ENCODE measurements around the gene SLC38A5. TPM values are rescaled to one million over a fixed set of nuclear protein-coding genes. Genes with fewer than 3 reads are reported as not detected.
"Not testable (repeated sequence)": the region's sequence is repeated elsewhere in the genome, so short reads cannot be mapped to it uniquely, and the experiment has no call there.

Gene SLC38A5
- total RNA-seq, 1 donor from 2014 or later: 15.7 TPM

DNA sequence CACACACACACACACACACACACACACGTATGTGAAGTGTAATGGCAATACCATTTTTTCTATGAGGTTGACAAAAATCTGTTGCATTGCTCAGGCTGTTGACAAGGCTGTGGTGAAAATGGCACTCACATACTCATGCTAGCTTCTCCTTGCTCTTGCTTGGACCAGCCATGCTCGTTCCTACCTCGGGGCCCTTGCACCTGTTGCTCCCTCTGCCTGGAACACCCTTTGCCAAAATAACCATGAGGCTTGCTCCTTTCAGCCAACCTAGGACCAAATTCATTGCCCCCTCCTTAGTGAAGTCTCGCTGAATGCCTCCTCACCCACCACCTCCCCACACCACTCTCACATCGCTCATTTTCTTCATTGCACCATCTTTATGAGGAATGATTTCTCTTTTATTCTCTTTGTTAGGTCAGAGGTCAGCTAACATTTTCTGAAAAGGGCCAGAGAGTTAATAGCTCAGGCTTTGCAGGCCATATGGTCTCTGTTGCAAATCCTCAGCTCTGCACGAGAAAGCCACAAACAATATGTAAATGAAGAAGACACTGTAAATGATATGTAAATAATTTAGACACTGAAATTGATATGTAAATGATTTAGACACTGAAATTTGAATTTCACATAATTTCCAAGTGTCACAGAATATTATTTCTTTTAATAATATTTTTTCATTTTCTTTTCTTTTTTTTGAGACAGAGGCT is 13.3 kb downstream of the SLC38A5 start:
- H3K4me3 ChIP-seq (ENCODE audit: low read depth, low read length): no peak overlapping the region
- TF ChIP-seq CTCF (conservative IDR thresholded peaks at IDR 0.05; ENCODE audit: low read depth, low read length): no peak
- DNase-seq (ENCODE audit: low read depth): no peak

GRCh38 chrX:48451708-48452107 is 18.4 kb downstream of the SLC38A5 start:
- H3K4me3 ChIP-seq (ENCODE audit: low read depth, low read length): no peak overlapping the region
- no peak for DNase-seq (ENCODE audit: low read depth)
- TF ChIP-seq CTCF (conservative IDR thresholded peaks at IDR 0.05; ENCODE audit: low read depth, low read length): no peak

DNA sequence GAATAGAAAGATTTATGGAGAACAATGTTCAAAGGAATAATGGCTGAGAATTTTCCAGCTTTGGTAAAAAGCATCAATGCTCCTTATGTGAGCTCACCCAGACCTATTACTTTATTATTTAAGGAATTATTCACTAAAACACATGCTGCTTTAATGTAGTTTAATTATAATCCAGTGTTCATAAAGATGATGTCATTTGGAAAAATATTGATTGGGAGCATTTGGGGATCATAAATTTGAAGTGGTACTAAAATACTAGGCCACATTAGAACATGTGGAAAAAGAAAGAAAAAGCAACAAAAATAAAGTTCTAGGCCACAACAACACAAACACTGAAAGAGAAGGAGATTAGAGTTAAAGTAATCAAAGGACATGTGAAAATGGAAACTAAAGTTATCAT is 20.0 kb downstream of the SLC38A5 start:
- TF ChIP-seq CTCF (conservative IDR thresholded peaks at IDR 0.05; ENCODE audit: low read depth, low read length): no peak
- no peak overlapping the region for H3K4me3 ChIP-seq (ENCODE audit: low read depth, low read length)
- DNase-seq (ENCODE audit: low read depth): no peak

DNA sequence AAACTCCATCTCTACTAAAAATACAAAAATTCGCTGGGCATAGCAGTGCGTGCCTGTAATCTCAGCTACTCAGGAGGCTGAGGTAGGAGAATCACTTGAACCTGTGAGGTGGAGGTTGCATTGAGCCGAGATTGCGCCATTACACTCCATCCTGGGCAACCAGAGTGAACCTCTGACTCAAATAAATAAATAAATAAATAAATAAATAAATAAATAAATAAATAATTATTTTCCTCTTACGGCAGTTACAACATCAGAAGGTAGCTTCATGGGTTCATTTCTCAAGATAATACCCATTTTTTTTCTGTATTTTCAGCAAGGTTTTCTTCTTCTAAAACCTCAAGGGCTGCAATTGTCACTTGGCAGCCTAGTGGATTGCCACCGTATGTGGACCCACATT is 22.9 kb downstream of the SLC38A5 start:
- H3K4me3 ChIP-seq (ENCODE audit: low read depth, low read length); DNase-seq (ENCODE audit: low read depth): not testable (repeated sequence)

DNA sequence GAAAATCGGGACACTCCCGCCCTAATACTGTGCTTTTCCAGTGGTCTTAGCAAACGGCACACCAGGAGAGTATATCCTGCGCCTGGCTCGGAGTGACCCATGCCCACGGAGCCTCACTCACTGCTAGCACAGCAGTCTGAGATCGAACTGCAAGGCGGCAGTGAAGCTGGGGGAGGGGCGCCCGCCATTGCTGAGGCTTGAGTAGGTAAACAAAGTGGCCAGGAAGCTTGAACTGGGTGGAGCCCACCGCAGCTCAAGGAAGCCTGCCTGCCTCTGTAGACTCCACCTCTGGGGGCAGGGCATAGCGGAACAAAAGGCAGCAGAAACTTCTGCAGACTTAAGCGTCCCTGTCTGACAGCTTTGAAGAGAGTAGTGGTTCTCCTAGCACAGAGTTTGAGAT is 36.3 kb downstream of the SLC38A5 start:
- DNase-seq (ENCODE audit: low read depth); H3K4me3 ChIP-seq (ENCODE audit: low read depth, low read length): not testable (repeated sequence)

DNA sequence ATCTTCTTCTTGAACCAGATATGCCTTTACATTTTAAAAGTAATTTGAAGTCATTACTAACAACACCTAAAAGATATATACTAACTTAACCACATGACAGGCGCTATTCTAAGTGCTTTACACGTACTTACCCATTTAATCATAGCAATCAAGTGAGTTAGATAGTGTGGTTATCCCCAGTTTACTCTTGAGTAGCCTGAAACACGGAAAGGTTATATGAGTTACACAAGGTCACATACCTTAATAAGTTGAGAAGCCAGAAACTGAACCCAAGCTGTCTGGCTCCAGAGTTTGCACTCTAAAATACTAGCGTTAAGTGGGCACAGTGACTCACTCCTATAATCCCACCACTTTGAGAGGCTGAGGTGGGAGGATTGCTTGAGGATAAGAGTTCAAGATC is 39.9 kb downstream of the SLC38A5 start:
- not testable (repeated sequence) for DNase-seq (ENCODE audit: low read depth)

GRCh38 chrX:48429606-48430005 is 40.5 kb downstream of the SLC38A5 start:
- not testable (repeated sequence) for H3K4me3 ChIP-seq (ENCODE audit: low read depth, low read length); DNase-seq (ENCODE audit: low read depth)

More for the DNA sequence above, 39.9 kb downstream of the SLC38A5 start:
- H3K4me3 ChIP-seq (ENCODE audit: low read depth, low read length): not testable (repeated sequence)

- H3K4me3 ChIP-seq (ENCODE audit: low read depth, low read length); DNase-seq (ENCODE audit: low read depth): not testable (repeated sequence)
Observed at GRCh38 chrX:48427027-48427716, 42.9 kb downstream of the SLC38A5 start.

DNA sequence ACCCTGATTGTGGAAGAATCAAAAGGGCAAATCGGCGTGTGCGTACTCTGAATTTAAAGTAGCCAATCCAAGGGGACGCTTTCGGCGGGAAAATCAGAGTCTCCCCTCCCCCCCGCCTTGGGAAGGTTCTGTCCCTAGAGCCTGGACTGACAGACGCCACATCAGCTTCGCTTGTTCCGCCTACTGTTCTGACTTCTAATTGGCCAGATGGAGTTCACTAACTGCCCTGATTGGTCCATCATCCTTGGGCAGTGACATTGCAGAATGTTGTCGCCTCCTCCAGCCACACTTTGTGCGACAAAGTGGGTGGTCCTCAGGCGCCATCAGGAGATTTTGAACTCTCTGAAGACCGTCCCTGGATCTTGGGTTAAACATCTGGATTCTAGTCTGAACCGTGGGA is 58.2 kb downstream of the SLC38A5 start, which contains the start of gene SSX4B:
TSS of gene SSX4B (minus strand) at position 101 of the 400 bp plus-strand sequence. CDS start 588 bp downstream, outside the sequence.
- H3K4me3 ChIP-seq (ENCODE audit: low read depth, low read length); DNase-seq (ENCODE audit: low read depth): not testable (repeated sequence)

Other genes starting within 250 kb of the SLC38A5 start
- not detected in 2 replicates for gene SSX1, start 214.9 kb downstream of the SLC38A5 start, total RNA-seq
- gene SSX3, start 113.6 kb downstream of the SLC38A5 start, total RNA-seq: not detected in 2 replicates
- not detected in 2 replicates for gene SSX4, start 86.7 kb downstream of the SLC38A5 start, total RNA-seq
- gene SSX4B, start 58.3 kb downstream of the SLC38A5 start, total RNA-seq: not detected in 2 replicates
- 63.5 and 113 TPM in 2 replicates for gene FTSJ1, start 5.9 kb upstream of the SLC38A5 start, total RNA-seq
- gene PORCN, start 38.7 kb upstream of the SLC38A5 start, total RNA-seq: 6.6 and 18.7 TPM in 2 replicates
- 93.7 and 190 TPM in 2 replicates for gene EBP, start 51.5 kb upstream of the SLC38A5 start, total RNA-seq
- 7.4 and 10.7 TPM in 2 replicates for gene TBC1D25, start 69.5 kb upstream of the SLC38A5 start, total RNA-seq
- 179 and 221 TPM in 2 replicates for gene RBM3, start 104.2 kb upstream of the SLC38A5 start, total RNA-seq
- 64.9 and 82.8 TPM in 2 replicates for gene WDR13, start 127.2 kb upstream of the SLC38A5 start, total RNA-seq
- 0.29 TPM in 1 of 2 replicates, not detected in the other for gene WAS, start 213.5 kb upstream of the SLC38A5 start, total RNA-seq
- gene SUV39H1, start 226.5 kb upstream of the SLC38A5 start, total RNA-seq: 13.3 and 28.6 TPM in 2 replicates